ENCODE data around the gene BLOC1S3.

BLOC1S3 gene

DNA sequence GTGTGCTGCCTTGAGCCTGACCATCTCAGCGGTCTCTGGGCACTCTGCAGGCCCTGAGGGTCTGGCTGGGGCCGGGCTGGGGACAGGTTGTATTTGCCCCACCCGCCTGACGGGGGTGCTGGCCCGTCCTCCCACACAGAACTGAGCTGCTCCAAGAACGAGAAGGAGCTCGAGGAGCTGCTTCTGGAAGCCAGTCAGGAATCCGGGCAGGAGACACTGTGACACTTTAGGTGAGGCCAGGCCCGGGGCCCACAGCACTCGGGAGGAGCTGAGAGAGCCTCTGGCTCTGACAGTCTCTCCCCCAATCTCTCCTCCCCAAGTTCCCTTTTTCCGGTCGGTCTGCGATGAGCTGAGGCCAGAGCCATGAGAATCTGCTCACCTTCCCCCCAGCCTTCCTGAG, 32.3 kb upstream of the BLOC1S3 start:
- DNase-seq (ENCODE audit: low read depth in 2 of 2): no peak

DNA sequence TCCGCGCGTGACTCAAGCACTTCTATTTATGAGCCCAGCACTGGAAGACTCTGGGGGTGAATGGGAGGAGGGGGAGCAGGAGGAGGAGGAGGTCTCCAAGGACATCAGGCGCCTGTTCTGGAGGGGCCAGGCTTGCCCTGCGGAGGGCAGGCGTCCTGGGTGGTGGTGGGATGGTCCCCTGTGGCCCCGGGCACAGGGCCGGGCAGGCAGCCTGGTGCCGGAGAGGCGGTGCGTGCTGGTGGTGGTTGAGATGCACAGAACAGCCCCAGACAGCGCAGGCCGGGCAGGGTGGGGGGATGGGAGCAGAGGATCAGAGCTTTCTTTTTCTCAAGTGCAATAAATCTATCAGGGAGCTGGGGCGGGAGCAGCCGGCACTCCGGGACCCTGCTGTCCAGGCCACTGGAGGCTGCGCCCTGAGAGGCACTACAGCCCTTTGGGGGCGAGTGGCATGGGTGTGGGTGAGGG, 31.8 kb upstream of the BLOC1S3 start:
- no peak for DNase-seq (ENCODE audit: low read depth in 2 of 2)

DNA sequence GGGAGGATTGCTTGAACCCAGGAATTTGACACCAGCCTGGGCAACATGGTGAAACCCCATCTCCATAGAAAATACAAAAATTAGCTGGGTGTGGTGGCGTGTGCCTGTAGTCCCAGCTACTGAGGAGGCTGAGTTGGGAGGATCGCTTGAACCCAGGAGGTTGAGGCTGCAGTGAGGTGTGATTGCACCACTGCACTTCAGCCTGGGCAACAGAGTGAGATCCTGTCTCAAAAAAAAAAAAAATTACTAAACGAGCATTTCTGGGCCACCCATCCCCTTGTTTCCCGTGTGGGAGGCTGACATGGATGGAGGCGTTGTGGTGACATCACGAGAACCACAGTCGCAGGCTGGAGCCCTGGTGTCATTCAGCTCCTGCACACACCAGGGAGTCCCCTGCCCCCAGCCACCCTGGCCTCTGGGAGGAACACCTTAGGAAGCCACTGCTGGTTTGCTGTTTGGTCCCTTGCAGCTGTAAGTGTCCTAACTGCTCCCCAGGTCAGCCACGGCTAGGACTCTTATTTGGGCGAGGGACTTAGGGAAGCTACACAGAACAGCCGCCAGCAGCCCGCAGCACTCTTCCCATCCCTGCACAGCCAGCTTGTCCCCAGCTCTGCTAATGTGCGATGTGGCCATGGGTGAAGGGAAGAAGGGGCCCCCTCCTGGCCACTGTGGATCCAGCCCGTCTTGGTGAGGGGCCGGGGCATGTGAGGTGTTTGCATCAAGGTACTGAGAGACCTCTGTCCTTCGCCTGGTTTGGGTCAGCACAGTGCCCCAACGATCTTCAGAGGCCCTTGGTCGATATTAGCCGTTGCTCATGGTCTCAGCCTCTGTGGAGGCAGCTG, 30.5 kb upstream of the BLOC1S3 start:
- DNase-seq (ENCODE audit: low read depth in 2 of 2): no peak

DNA sequence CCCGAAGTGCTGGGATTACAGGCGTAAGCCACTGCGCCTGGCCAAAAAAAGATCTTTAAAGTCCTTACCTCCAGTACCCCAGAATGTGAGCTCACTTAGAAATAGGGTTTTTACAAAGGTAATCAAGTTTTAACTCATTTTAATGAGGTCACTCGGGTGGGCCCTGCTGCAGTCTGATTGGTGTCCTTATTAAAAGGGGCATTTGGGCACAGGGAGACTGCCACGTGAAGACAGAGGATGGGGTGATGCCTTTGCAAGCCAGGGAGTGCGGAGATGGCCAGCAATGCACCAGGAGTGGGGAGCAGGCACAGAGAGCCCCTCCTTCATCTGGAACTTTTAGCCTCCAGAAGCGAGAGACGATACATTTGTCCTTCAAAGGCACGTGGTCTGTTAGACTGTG, 29.5 kb upstream of the BLOC1S3 start:
- DNase-seq (ENCODE audit: low read depth in 2 of 2): no peak

DNA sequence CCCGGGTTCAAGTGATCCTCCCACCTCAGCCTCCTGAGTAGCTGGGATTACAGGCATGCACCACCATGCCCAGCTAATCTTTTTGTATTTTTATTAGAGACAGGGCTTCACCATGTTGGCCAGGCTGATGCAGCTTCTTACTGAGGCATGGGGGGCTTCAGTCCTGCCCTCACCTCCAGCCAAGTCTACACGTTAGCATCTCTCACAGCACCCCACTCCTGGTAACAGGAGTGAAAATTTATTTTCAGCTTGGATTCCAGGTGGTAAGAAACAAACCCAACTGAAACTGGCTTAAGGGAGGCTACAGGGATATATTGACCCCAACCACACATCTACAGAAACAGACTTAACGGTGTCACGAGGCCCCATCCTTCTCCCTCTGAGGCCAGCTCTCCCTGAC, 28.4 kb upstream of the BLOC1S3 start:
- DNase-seq (ENCODE audit: low read depth in 2 of 2): no peak

DNA sequence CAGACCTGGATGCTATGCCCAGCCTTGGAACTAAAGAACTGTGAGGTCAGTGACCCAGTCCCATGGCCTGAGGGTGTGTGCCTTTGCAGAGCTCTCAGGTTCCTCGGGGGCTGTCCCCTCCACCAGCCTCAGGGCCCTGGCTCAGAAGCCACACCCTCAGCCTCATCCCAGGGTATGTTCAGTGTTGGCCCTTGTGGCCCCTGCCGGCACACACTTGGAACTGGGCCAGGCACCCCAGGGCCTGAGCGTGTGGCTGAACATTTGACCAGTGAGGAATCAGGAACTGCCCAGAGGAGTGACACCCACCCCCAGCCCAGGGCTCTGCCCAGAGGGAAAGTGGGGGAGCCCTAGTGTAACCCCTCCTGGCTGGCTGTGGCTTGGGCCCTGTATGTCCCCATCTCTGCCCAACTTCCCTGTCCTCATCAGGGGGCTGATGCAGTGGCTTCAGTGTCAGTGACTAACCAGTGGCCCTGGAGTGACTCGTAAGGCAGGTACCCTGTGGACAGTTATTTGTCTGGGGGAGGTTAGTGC, 27.8 kb upstream of the BLOC1S3 start:
- DNase-seq (ENCODE audit: low read depth in 2 of 2): no peak

DNA sequence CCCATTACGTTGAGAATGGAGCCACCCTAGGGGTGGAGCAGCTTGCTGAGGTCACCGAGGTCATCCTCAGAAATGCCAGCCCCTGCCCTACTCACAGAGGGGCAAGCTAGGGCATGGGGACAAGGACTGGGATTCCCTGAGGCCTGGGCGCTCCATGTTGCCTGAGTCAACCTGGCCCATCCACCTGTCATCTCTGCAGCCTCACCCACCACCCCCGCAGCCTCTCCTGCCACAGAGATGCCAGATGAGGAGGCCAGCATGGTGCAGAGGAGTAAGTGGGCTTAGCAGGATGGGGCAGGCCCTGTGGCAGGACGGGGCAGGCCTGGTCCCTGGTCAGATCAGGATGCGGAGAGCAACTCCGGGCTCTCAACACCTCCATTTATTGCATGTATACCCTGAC, 27.3 kb upstream of the BLOC1S3 start:
- DNase-seq (ENCODE audit: low read depth in 2 of 2): no peak

DNA sequence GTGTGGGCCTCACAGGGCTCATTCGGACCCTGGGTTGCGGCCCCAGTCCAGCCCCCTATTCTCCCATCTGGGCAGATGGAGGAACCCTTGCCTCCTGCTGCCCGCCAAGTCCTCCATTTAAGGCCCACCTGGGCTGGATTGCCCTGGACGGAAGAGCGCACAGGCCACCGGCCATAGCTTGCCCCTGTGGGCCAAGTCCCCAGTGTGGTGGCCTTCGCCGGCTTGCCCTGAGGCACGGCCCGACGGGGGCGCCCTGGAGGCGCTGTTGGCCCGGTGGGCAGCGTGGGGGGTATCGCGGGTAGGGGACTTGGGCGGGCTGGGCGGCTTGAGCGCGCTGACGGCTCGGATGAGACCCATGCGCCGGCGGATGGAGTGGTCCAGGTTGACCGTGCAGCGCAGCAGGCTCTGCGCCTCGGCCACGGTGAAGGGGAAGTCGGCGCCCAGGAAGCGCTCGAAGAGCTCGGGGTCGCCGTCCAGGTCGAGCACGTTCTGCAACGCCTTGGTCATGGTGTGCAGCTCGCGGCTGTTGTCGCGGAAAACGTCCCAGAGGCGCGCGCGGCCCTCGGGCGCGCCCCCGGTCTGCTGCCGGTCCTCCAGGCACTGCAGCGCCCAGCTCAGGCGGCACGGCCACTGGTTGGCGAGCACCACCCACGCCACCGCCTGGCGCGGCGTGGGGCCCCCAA, 26.6 kb upstream of the BLOC1S3 start:
- no peak for DNase-seq (ENCODE audit: low read depth in 2 of 2)

DNA sequence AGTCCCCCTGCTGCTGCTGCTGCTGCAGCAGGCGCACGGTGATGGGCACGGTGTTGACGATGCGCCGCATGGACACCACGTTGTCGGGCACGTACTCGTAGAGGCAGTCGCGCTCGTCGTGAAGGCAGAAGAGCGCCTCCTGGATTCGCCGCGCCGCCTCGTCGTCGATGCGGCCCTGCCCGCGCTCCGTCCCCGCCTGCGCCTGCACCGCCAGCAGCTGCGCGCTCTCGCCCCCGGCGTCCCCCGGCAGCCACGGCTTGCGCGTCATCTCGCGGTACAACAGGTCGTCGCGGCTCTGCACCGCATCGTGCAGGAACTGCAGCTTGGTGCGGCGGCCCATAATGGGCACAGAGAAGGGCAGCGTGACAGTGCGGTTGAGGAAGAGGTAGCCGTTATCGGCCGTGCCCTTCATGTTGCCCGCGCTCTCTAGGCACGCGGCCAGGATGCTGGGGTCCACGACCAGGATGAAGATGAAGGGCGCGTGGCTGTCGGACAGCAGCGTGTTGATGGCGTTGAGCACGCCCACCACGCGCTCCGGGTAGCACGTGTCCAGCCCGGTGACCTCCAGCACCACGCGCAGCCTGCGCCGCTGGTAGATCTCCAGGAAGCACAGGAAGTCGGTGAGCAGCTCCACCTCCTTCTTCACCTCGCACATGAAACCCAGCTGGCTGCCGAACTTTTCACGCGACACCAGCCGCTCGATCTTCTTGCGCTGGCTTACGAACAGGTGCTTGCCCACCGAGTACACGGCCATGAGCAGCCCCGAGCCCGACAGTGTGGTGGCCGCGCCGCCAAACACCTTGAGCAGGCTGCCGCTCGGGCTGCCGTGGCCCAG, 25.9 kb upstream of the BLOC1S3 start:
- DNase-seq (ENCODE audit: low read depth in 2 of 2): peak; percentile 19 to 30

DNA sequence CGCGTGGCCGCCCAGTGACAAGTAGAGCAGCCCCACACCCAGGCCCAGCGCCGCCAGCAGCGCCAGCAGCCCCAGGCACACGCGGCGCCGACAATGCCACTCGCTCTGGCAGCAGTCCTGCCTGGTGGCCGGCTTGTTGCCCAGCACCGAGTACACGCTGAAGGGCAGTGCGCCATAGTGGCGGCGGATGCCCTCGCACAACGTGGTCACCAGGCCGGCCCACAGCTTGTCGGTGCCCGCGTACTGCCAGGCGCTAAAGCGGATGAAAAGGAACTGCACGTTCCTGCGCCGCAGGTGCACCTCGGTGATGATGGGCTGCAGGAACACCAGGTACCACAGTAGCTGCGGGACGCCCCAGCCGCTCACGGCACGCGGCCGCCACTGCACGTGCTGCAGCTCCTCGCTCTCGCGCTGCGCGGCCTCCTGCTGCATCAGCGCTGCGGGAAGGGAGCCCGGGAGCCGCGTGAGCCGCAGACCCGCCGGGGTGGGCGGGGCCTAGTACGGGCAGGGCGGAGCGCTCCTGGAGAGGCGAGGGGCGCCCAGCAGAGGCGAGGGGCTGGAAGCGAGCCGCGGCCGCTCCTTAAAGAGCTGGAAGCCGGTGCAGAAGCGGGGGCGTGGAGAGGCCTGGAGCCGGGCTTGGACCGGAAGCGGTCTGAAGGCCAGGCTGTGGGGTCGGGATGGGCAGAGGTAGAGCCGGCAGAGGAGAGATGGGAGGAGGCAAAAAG, 25.1 kb upstream of the BLOC1S3 start:
- DNase-seq (ENCODE audit: low read depth in 2 of 2): no peak

DNA sequence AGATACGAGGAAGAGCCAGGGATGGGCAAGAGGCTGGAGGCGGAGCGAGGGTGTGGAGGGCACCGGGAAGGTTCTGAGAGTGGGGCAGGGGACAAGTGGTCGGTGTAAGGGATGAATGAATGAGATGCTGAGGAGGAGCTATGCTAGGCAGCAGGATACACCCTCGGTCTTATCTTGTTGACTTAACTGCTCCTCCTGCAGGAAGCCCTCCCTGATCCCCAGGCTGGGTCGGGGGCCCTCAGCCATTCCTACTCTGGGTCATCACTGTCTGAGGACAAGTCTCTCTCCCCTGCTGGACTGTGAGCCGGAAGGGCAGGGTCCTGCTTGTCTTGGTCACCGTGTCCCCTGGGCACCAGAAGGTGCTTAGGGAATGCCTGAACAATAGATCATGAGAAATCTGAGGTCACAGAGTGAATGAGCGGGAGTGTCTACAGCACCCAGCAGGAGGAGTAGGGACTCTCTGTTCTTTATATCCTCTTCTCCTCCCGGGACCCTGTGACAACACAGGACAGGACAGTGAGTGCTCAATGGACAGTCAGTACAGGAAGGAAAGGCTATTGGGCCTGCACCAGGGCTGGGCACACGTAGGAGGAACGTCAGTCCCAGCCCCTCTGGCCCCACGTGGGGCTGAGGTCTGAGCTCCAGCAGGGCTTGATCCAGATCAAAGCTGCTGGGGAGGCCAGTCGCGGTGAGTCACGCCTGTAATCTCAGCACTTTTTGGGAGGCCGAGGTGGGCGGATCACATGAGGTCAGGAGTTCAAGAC, 24.3 kb upstream of the BLOC1S3 start:
- DNase-seq (ENCODE audit: low read depth in 2 of 2): no peak

DNA sequence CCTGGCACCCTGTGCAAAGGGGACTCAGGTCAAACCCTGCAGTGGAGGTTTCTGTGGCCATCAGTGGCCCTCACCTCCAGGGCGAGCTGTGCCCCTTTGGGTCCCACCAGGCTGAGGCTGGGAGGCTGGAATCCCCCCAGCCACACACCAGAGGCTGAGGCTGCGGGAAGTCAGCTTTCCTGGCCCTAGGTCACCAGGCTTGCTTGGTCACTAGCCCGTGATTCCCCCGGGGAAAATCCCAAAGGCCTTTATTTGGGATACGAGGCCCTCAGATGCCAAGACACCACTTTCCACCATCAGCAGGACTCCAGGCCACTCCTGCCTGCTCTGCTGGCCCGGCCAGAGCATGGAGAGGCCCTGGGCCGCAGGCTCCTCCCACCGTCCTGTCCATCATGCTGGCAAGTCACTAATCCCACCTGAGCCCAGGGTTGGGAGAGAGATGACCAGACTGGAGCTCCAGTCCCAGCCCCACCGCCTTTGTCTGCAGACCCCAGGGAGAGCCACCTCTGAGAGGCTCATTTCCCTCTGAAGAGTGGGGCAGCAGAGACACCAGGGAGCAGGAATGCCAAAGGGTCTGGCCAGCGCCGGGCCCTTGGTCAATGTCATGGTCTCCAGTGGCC, 22.5 kb upstream of the BLOC1S3 start:
- no peak for DNase-seq (ENCODE audit: low read depth in 2 of 2)

DNA sequence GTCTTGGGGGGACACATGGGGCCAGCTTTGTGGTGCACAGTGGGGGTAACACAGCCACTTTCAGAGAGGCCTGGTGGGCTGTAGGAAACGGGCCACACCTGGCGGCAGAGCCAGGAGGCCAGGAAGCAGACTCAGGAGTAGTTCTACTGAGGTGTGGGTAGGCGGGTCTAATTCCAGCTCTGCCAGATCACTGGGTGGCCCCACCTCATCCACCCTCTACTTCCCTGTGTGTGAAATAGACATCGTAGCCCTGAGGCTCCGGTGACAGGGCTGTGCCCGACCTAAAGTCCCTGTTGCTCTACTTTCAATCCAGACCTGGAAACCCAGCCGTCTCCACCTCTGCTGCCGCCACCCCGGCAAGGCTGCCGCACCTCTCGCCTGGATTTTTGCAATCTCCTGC, 21.8 kb upstream of the BLOC1S3 start:
- DNase-seq (ENCODE audit: low read depth in 2 of 2): no peak

DNA sequence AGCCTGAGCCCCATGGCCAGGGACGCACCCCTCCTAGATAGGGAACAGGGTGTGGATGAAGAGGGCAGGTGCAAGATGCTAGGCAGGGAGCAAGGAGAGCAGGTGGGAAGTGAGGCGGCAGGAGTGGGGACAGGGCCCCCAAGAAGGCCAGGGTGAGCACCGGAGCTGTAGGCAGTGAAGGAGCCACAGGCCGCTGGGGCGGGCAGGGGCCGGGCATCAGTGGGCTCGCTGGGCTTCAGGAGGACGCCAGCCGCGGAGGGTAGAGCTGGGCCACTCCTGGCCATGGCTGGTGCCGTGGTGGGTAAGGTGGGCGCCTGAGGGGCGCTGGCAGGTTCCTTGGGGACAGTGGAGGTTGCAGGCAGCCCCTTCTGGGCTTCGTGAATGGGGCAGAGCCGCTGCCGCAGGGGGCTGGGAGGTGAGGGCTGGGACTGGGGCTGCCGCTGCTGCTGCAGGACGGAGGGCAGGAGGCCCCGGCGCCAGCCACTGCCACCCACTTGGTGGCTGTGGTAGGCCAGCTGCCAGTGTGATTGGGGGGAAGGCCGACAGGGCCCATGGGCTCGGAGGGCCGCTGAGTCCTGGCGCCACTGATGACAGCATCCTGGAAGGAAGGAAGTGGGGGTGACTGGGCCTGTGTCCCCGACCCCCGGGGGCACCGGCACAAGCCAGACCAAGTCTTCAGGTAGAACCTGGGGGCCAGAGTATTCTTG, 19.9 kb upstream of the BLOC1S3 start:
- DNase-seq (ENCODE audit: low read depth in 2 of 2): no peak

DNA sequence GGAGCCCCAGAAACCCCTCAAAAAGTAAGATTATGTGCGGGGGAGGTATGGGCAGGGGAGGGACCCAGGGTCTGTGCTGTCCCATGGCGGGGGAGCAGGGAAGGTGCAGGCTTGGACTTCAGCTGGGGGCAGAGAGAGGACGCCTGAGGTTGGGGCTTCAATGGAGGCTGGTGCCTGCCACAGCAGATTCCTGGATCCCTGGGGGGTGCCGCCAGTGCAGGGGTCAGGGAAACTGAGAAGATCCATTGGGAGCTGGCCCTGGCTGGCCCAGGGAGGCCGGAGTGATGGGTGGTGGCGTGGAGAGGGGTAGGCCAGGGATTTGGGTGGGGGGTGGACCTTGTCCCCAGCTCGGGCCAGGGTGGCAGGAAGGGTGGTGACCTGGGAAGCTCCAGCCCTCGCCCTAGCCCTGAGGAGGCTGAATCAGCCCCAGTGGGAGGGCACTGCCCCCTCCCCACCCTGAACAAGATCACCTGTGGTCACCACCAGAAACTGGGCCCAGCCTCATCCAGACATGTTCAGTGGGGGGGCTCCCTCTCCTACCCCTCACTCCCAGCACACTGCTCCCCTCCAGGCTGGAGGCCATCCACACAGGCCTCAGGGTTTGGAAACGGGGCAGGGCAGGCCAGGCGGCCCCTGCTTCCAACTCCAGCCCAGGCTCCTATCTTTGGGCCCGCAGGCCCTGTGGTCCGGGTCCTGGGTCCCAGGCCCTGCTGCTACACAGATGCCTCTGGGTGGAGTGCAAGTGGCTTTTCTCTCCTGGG, 19.2 kb upstream of the BLOC1S3 start:
- no peak for DNase-seq (ENCODE audit: low read depth in 2 of 2)

DNA sequence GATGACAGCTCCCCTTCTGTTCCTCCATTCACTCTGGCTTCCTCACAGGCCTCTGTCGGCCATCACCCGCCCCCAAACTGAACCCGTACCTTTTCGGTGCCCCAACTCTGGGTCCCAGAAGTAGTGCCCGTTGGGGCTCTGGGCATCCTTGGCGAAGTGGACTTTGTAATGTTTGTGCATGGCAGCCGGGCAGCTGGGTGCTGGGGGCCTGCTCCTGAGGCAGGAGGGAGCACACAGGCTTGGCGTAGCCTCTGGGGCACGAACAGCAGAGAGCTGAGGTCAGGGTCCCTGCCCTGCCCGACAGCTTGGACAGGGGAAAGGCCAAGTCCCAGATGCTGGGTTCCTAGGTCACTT, 18.6 kb upstream of the BLOC1S3 start:
- DNase-seq (ENCODE audit: low read depth in 2 of 2): no peak

DNA sequence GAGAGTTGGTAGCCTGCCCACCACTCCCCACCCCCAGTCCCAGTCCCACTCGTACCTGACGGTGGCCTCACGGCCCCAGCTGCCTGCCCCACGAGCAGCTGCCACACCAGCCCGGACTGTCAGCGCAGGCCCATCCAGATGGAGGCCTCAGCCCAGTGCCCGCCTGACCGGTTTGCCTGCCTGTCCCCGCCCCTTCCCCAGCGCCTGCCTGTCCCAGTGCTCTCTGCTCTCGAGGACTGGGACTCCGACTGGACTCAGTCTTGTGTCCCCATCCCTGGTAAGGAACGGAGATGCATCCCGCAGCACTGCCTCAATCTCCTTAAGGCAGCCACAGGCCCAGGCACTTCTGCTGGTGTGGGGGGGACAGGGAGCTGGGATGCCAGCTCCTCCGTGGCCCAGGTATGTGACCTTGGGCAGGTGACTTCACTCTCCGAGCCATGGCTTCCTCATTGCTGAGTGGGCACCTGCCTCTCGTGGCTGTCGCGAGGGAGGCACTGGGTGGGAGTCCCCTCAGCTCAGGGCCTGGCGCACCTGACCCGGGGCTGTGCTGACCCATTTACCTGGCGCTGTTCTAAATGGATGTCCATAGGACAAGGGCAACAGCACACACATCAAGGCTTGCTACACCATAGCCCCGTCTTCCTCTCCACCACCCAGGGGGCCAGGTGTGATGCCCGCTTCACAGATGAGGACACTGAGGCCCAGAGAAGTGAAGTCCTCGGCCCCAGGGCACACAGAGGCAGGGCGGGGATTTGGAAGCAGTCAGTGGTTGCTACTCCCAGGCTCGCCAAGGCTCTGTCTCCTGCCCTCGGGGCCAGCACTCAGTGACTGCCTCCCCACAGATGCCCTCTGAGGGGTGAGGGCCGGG, 17.5 kb upstream of the BLOC1S3 start, which contains the start of gene NKPD1:
NKPD1 (minus strand) TSS at position 113 of the 868 bp plus-strand sequence. CDS start 832 bp downstream, outside the sequence.
- no peak for DNase-seq (ENCODE audit: low read depth in 2 of 2)
